Activated T-helper 1 cell treated with anti-CD3 and anti-CD28 coated beads, Interleukin-12 subunit alpha, Interleukin-12 subunit beta, Interleukin-2, Interleukin-4 antibody, amounts not matched to agents 30 ng/mL and 10 ng/mL and 1 ng/mL, durations not matched to agents 14 hours and 24 hours and 36 hours (primary cell): ENCODE measurements around the gene SAT2. TPM values are rescaled to one million over a fixed set of nuclear protein-coding genes. Genes with fewer than 3 reads are reported as not detected.

ENCODE experiments used
- total RNA-seq: library from RNA; stranded (reverse); gene quantifications from 2 replicates; pipeline ENCODE4 v1.2.3, GENCODE V29; 2022

Gene SAT2
- total RNA-seq, 1 donor from 2014 or later = 23.8 TPM

Other genes with a start within 250 kb of the SAT2 start
- 3.8 and 4.9 TPM in 2 replicates for gene TNK1, start 246.7 kb downstream of the SAT2 start, total RNA-seq
- gene PLSCR3, start 233.3 kb downstream of the SAT2 start, total RNA-seq = 77.1 and 78.2 TPM in 2 replicates
- gene TMEM256, start 223.7 kb downstream of the SAT2 start, total RNA-seq = 53.5 and 54.7 TPM in 2 replicates
- 2.3 and 2.7 TPM in 2 replicates for gene NLGN2, start 220.0 kb downstream of the SAT2 start, total RNA-seq
- not detected in 2 replicates for gene SPEM1, start 207.5 kb downstream of the SAT2 start, total RNA-seq
- gene SPEM2, start 202.2 kb downstream of the SAT2 start, total RNA-seq = not detected in 2 replicates
- gene SPEM3, start 199.0 kb downstream of the SAT2 start, total RNA-seq = not detected in 2 replicates
- 12.3 and 14.0 TPM in 2 replicates for gene TMEM102, start 192.4 kb downstream of the SAT2 start, total RNA-seq
- 5.3 and 6.4 TPM in 2 replicates for gene FGF11, start 188.3 kb downstream of the SAT2 start, total RNA-seq
- gene CHRNB1, start 182.8 kb downstream of the SAT2 start, total RNA-seq = 6.6 and 7.0 TPM in 2 replicates
- 15.1 and 16.0 TPM in 2 replicates for gene ZBTB4, start 148.2 kb downstream of the SAT2 start, total RNA-seq
- gene SLC35G6, start 146.4 kb downstream of the SAT2 start, total RNA-seq = not detected in 2 replicates
- 221 and 223 TPM in 2 replicates for gene POLR2A, start 143.5 kb downstream of the SAT2 start, total RNA-seq
- 18.6 and 26.5 TPM in 2 replicates for gene TNFSF12, start 78.8 kb downstream of the SAT2 start, total RNA-seq
- 2.2 and 3.3 TPM in 2 replicates for gene TNFSF13, start 69.1 kb downstream of the SAT2 start, total RNA-seq
- 102 and 104 TPM in 2 replicates for gene SENP3, start 65.9 kb downstream of the SAT2 start, total RNA-seq
- gene CD68, start 48.2 kb downstream of the SAT2 start, total RNA-seq = 2.4 and 3.3 TPM in 2 replicates
- 108 and 111 TPM in 2 replicates for gene MPDU1, start 44.0 kb downstream of the SAT2 start, total RNA-seq
- 0.20 and 0.78 TPM in 2 replicates for gene SOX15, start 37.7 kb downstream of the SAT2 start, total RNA-seq
- gene FXR2, start 12.9 kb downstream of the SAT2 start, total RNA-seq = 59.5 and 63.6 TPM in 2 replicates
- gene SHBG, start 2.3 kb upstream of the SAT2 start, total RNA-seq = 0.20 TPM in 1 of 2 replicates, not detected in the other
- gene ATP1B2, start 23.1 kb upstream of the SAT2 start, total RNA-seq = 0.54 TPM in 2 replicates
- 172 and 179 TPM in 2 replicates for gene TP53, start 59.7 kb upstream of the SAT2 start, total RNA-seq
- gene WRAP53, start 60.7 kb upstream of the SAT2 start, total RNA-seq = 31.5 TPM in 2 replicates
- 0.08 TPM in 1 of 2 replicates, not detected in the other for gene EFNB3, start 77.4 kb upstream of the SAT2 start, total RNA-seq
- gene DNAH2, start 89.9 kb upstream of the SAT2 start, total RNA-seq = not detected in 2 replicates
- gene KDM6B, start 206.4 kb upstream of the SAT2 start, total RNA-seq = 163 and 177 TPM in 2 replicates
- 7.4 TPM in 2 replicates for gene TMEM88, start 227.2 kb upstream of the SAT2 start, total RNA-seq
- 36.4 and 43.5 TPM in 2 replicates for gene NAA38, start 229.7 kb upstream of the SAT2 start, total RNA-seq
- 11.8 and 12.7 TPM in 2 replicates for gene CYB5D1, start 230.2 kb upstream of the SAT2 start, total RNA-seq